PC-9 (cell line): ENCODE data around the gene TTK. TPM values are rescaled to one million over a fixed set of nuclear protein-coding genes. Genes with fewer than 3 reads are reported as not detected.

ENCODE experiments used
- Bru-seq: library from RNA; stranded (reverse); fragments of 400-500 nt; gene quantifications from one replicate; lab custom pipeline; 2021; lab: Mats Ljungman, UMichigan
- BruChase-seq, 2 experiments: library from RNA; stranded (reverse); fragments of 400-500 nt; gene quantifications; one replicate each; lab custom pipeline; 2021; lab: Mats Ljungman, UMichigan
- BruUV-seq: library from RNA; stranded (reverse); fragments of 400-500 nt; replicated peaks from 2 replicates; lab custom pipeline; 2021; lab: Mats Ljungman, UMichigan
- CTCF ChIA-PET: fragments of 300-600 bp; sonication (Branson Sonifier 250); formaldehyde crosslinking; loops from one replicate; lab custom pipeline; 2022; ENCODE audit warnings: antibody characterized with exemption; lab: Charles Lee
- POLR2A ChIA-PET: fragments of 300-600 bp; sonication (Branson Sonifier 250); formaldehyde crosslinking; loops from one replicate; lab custom pipeline; 2022; ENCODE audit warnings: antibody characterized with exemption; ENCODE audit not compliant: unreplicated experiment; lab: Charles Lee
- DNase-seq, 2 experiments: peaks; one replicate each; pipeline versions ENCODE4 v3.0.0 to v3.0.0-alpha.2; 2015 to 2022; ENCODE audit warnings: mixed read lengths in 1 of 2
- H2AFZ ChIP-seq: fragments of 200-600 bp; sonication (generic); 2 replicates; pipeline ENCODE4 v1.8.1; 2017; ENCODE audit warnings: antibody characterized with exemption
- H3F3A ChIP-seq: fragments of 200-600 bp; sonication (generic); 2 replicates; pipeline ENCODE4 v1.8.1; 2017; ENCODE audit warnings: antibody characterized with exemption, mild to moderate bottlenecking, low read depth; ENCODE audit not compliant: insufficient read depth
- H3K27ac ChIP-seq: fragments of 200-600 bp; sonication (generic); 2 replicates; pipeline ENCODE4 v1.6.1; 2016; ENCODE audit warnings: mixed run types
- H3K27me3 ChIP-seq: fragments of 200-600 bp; sonication (generic); 2 replicates; pipeline ENCODE4 v1.6.1; 2016; ENCODE audit warnings: low read depth, mixed run types; ENCODE audit not compliant: insufficient read depth
- H3K36me3 ChIP-seq: fragments of 200-600 bp; sonication (generic); 2 replicates; pipeline ENCODE4 v1.6.1; 2016; ENCODE audit warnings: low read depth, mixed run types
- H3K4me1 ChIP-seq: fragments of 200-600 bp; sonication (generic); replicated peaks from 2 replicates; pipeline ENCODE4 v1.6.1; 2016; ENCODE audit warnings: mixed run types; ENCODE audit not compliant: insufficient read depth
- H3K4me2 ChIP-seq: fragments of 200-600 bp; sonication (generic); 2 replicates; pipeline ENCODE4 v1.6.1; 2017; ENCODE audit warnings: mixed run types
- H3K4me3 ChIP-seq: fragments of 200-600 bp; sonication (generic); 2 replicates; pipeline ENCODE4 v1.6.1; 2016; ENCODE audit warnings: mixed run types
- H3K79me2 ChIP-seq: fragments of 200-600 bp; sonication (generic); 2 replicates; pipeline ENCODE4 v1.6.1; 2017; ENCODE audit warnings: low read depth, mixed run types
- H3K9me2 ChIP-seq: fragments of 200-600 bp; sonication (generic); 2 replicates; pipeline ENCODE4 v1.8.1; 2017; ENCODE audit warnings: mild to moderate bottlenecking; ENCODE audit not compliant: insufficient read depth
- H3K9me3 ChIP-seq: fragments of 200-600 bp; sonication (generic); 2 replicates; pipeline ENCODE4 v1.8.1; 2016; ENCODE audit warnings: low read depth; ENCODE audit not compliant: insufficient read depth
- H4K20me1 ChIP-seq: fragments of 200-600 bp; sonication (generic); 2 replicates; pipeline ENCODE4 v1.8.1; 2017; ENCODE audit not compliant: insufficient read depth
- CTCF ChIP-seq: fragments of 200-600 bp; sonication (generic); conservative IDR thresholded peaks from 2 replicates; pipeline ENCODE4 v1.6.1; 2017; ENCODE audit warnings: mixed run types, antibody characterized with exemption, mild to moderate bottlenecking, moderate library complexity
- EZH2 ChIP-seq: fragments of 200-600 bp; sonication (generic); IDR thresholded peaks from 2 replicates; pipeline ENCODE4 v1.8.0; 2017; ENCODE audit warnings: antibody characterized with exemption, low read depth
- intact Hi-C: fragments of 100-400 bp; cut with micrococcal nuclease; formaldehyde crosslinking; loops from one replicate; pipeline ENCODE4 v1.10.0; 2022; ENCODE audit not compliant: unreplicated experiment
- long read RNA-seq: library from polyadenylated mRNA; stranded (forward); transcript quantifications from one replicate; pipeline ENCODE4 v2.0.0, GENCODE V29; 2022
- total RNA-seq: library from RNA; stranded (reverse); gene quantifications from 2 replicates; pipeline ENCODE4 v1.2.3, GENCODE V29; 2021

Gene TTK
- total RNA-seq (28.7 and 40.3 TPM in 2 replicates), Bru-seq, nascent RNA (percentile 92 among the genes with signal in this experiment), BruChase-seq, experiment 1, labeled RNA remaining after a 2-hour chase (percentile 85 among the genes with signal in this experiment), BruChase-seq, experiment 2, labeled RNA remaining after a 6-hour chase (percentile 87 among the genes with signal in this experiment)
- long read RNA-seq, transcript TTK-202 (22 exons, 3,010 nt), result major isoform, 39 of 57 reads
- long read RNA-seq, transcript TTK-208 (22 exons, 3,725 nt), result minor isoform, 5 of 57 reads
- long read RNA-seq, partial matches to known transcripts, result 2 of 57 reads
- long read RNA-seq, other reads (novel, unspliced or antisense), result 11 of 57 reads

GRCh38 chr6:80004173-80005072 is at the start of gene TTK:
TSS of gene TTK (plus strand) at chr6:80004649. CDS start at chr6:80005844, 1,195 bp downstream.
- peak within 1 kb of the TSS; percentile 90 for H2AFZ ChIP-seq
- peak within 1 kb of the TSS; percentile 43; the same call in 1 of the 2 replicates for H3K27ac ChIP-seq
- peak within 1 kb of the TSS; percentile 95 for H3K4me2 ChIP-seq
- intact Hi-C loops, result loop anchor here (5.0 kb wide), 2 partner anchors 38 to 137 kb away; no protein-coding TSS in a partner anchor
- peaks cover 22% of the 10 kb centered on the region for H3K4me1 ChIP-seq
- POLR2A ChIA-PET, result interaction anchor here (0.6 to 0.7 kb wide), 5 partner anchors 102 to 1406 kb away, joined by 3 to 30 read pairs (median 5); no protein-coding TSS in a partner anchor
- no peaks in the 10 kb centered on the region for H3K9me3 ChIP-seq
- TF ChIP-seq CTCF (no peak), EZH2 (no peak)
- H4K20me1 ChIP-seq, result no peaks in the 10 kb centered on the region
- H3K9me2 ChIP-seq, result no peaks in the 10 kb centered on the region
- BruUV-seq, result no TSS peak
- H3K79me2 ChIP-seq, result peaks cover 20% of the 10 kb centered on the region
- peak within 1 kb of the TSS; percentile 82 for H3K4me3 ChIP-seq
- CTCF ChIA-PET, result interaction anchor here (0.6 to 1.1 kb wide), 2 partner anchors 55 to 199 kb away, joined by 3 to 4 read pairs; no protein-coding TSS in a partner anchor
- DNase-seq, result peak; percentile 85 to 95
- no peaks in the 10 kb centered on the region; the same call in 1 of the 2 replicates for H3K36me3 ChIP-seq
- peaks cover 10% of the 10 kb centered on the region; the same call in 1 of the 2 replicates for H3F3A ChIP-seq
- H3K27me3 ChIP-seq, result no peaks in the 10 kb centered on the region

GRCh38 chr6:79954849-79955248 is 49.6 kb upstream of the TTK start:
- Histone ChIP-seq H3K4me1 (no peaks in the 10 kb centered on the region), H3F3A (no peaks in the 10 kb centered on the region), H3K9me3 (no peaks in the 10 kb centered on the region), H3K36me3 (no peaks in the 10 kb centered on the region), H2AFZ (no peak overlapping the region), H3K4me3 (no peak overlapping the region), H3K79me2 (no peaks in the 10 kb centered on the region), H3K9me2 (no peaks in the 10 kb centered on the region), H3K4me2 (no peak overlapping the region), H4K20me1 (no peaks in the 10 kb centered on the region), H3K27me3 (no peaks in the 10 kb centered on the region), H3K27ac (no peak overlapping the region)
- BruUV-seq, result no TSS peak
- intact Hi-C loops, result no loop called here
- POLR2A ChIA-PET, result no interaction called here
- TF ChIP-seq EZH2, result no peak
- no peak for TF ChIP-seq CTCF
- CTCF ChIA-PET, result no interaction called here
- no peak for DNase-seq

GRCh38 chr6:79964607-79965081 is 39.8 kb upstream of the TTK start:
- BruUV-seq, result no TSS peak
- Histone ChIP-seq H3K27ac (no peak overlapping the region), H3K79me2 (no peaks in the 10 kb centered on the region), H3K27me3 (no peaks in the 10 kb centered on the region), H3K4me3 (no peak overlapping the region), H3K36me3 (no peaks in the 10 kb centered on the region), H2AFZ (no peak overlapping the region), H4K20me1 (no peaks in the 10 kb centered on the region), H3K9me2 (no peaks in the 10 kb centered on the region), H3K4me1 (no peaks in the 10 kb centered on the region), H3F3A (no peaks in the 10 kb centered on the region), H3K4me2 (no peak overlapping the region), H3K9me3 (no peaks in the 10 kb centered on the region)
- ChIA-PET POLR2A (no interaction called here), CTCF (no interaction called here)
- intact Hi-C loops, result no loop called here
- TF ChIP-seq CTCF (no peak), EZH2 (no peak)
- DNase-seq, result no peak
